ENCODE results near the gene C4BPA.

- TF ChIP-seq CSRNP3 (CRISPR knock-in tag; IDR thresholded peaks at IDR 0.05) (no peak), CREB5 (CRISPR knock-in tag; IDR thresholded peaks at IDR 0.05; ENCODE audit: low read depth) (no peak), GLIS3 (CRISPR knock-in tag; IDR thresholded peaks at IDR 0.05) (no peak), ZNF565 (CRISPR knock-in tag; conservative IDR thresholded peaks at IDR 0.05; ENCODE audit: low read depth) (no peak), PATZ1 (CRISPR knock-in tag; IDR thresholded peaks at IDR 0.05; ENCODE audit: borderline replicate concordance) (no peak), ISL1 (CRISPR knock-in tag; IDR thresholded peaks at IDR 0.05) (no peak), RARB (CRISPR knock-in tag; IDR thresholded peaks at IDR 0.05) (no peak), POU6F1 (CRISPR knock-in tag; IDR thresholded peaks at IDR 0.05; ENCODE audit: borderline replicate concordance, low read depth) (no peak), BACH2 (CRISPR knock-in tag; IDR thresholded peaks at IDR 0.05; ENCODE audit: borderline replicate concordance) (no peak), SNAI2 (CRISPR knock-in tag; IDR thresholded peaks at IDR 0.05) (no peak), PPARA (CRISPR knock-in tag; IDR thresholded peaks at IDR 0.05; ENCODE audit: borderline replicate concordance) (no peak), TSHZ2 (CRISPR knock-in tag; IDR thresholded peaks at IDR 0.05) (no peak)
These were observed 26.4 kb downstream of the C4BPA start for GRCh38 chr1:207130252-207131036.
